Lung microvascular endothelial cell (primary cell): Measurements from ENCODE around the gene NKD2. TPM values are rescaled to one million over a fixed set of nuclear protein-coding genes. Genes with fewer than 3 reads are reported as not detected.
"Not testable (repeated sequence)": the region's sequence is repeated elsewhere in the genome, so short reads cannot be mapped to it uniquely, and the experiment has no call there.

ENCODE experiments used
- DNase-seq, 2 donors: peaks; one replicate each; pipeline versions ENCODE4 v3.0.0 to v3.0.0-alpha.2; 2010; ENCODE audit warnings: low read depth in 2 of 2
- total RNA-seq: library from RNA; depleted of rRNA; stranded (reverse); fragments of >200 nt; gene quantifications from 2 replicates; pipeline ENCODE4 v1.2.1, GENCODE V29; 2014

NKD2 gene
- total RNA-seq, 1 donor from 2014 or later, result 0.79 TPM

GRCh38 chr5:1056611-1057484 is 48.2 kb downstream of the NKD2 start:
- DNase-seq, result no peak

DNA sequence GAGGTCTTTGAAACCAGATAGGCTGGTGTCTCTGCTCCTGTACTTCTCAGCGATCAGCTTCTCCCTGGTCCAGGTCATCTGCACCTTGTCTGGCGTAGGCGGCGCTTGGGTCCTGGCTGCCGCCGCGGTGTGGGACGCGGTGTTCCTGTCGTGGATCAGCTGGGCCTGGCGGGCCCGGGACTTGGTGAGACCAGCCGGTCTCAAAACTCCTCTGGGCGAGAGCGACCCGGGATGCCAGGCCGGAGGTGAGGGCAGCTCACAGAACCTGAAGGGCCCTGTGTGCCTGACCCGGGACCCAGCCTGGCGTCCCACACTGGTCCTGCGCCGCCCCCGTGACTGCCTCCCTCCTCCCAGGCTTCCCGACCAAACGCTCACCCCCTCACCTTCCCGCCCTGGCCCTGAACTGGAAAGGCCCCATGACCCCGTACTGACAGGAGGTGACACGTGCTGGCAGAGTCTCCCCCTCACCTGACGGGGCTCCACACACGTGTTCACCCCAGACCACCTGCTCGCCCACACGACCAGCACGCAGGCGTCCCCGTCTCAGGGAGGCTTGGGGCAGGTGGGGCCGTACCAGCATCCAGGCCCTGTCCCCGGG is 49.0 kb downstream of the NKD2 start:
- DNase-seq, result no peak

GRCh38 chr5:1058083-1058945 is 49.7 kb downstream of the NKD2 start:
- DNase-seq, result no peak

DNA sequence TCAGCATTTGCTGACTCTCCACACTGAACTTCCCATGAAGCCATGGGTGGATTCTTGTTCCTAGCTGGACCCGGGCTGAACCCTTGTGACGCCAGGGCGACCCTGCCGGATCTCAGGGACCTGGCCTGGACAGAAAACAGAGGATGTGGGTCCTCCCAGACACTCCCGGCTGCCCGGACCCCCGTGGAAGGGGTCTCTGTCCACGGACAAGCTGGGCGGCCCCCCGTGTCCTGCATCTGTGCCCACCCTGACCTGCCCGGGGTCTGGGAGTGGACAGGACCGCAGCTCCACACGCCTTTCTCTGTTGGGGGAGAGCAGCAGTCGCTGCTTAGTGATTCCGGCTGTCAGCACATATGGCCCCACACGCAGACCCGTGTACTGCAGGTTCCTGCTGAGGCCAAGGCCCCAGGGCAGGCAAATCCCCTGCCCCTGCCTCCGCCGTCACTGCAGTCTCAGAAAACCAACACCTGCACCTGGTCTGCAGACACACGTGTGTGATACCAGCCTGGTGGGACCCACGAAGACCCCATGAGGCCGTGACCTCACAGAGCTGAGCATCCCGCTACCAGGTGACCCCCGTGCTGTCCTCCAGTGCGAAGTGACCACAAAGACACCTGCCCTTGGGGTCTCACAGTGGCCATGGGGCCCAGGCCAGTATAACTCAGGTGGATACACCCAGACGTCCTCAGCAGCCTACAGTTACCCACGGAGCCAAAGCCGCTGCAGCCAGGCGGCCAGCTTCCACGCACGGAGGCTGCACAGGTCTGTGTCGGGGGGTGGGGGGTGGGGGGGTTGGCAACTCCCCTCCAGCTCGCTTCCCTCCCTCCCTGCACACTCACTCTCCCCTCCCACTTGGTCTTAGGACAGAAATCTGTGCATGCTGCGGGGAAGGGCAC is 50.6 kb downstream of the NKD2 start:
- no peak for DNase-seq

DNA sequence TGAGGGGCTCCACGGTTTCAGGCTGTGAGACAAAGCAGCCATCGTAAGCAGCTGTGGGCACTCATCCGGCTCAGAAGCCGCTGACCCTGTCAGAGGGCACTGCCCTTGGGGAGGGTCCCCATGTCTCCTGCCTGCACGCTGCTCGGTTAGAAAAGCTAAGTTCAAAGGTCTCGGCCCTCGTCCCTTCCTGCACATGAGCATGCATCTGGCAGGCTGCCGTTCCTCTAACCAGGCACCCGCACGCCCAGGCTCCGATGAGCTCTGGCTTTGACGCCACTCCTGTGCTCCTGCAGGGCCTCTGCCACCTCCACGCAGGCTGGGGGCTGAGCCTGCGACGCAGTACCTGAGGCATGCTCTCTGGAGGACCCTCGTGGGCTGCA is 51.3 kb downstream of the NKD2 start:
- no peak for DNase-seq

DNA sequence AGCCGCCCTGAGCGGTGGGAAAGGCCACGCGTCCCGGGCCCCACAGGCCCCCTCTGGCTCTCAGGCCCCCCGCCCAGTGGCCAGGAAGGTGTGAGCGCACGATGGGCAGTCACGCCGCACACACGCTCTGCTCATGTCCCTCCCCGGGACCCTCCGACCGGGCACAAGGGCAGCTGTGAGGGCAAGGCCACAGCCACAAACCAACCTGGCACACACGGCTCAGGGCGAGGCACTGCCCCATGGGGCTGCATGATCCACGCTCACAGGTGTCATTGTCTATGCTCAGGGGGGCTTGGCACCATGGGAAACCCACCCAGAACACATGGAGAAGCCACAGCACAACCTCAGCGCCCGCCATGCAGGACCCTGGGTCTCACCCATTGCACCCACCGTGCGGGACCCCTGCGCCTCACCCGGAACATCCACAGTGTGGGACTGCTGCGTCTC is 52.0 kb downstream of the NKD2 start:
- no peak for DNase-seq

GRCh38 chr5:1061292-1061691 is 52.7 kb downstream of the NKD2 start:
- not testable (repeated sequence) for DNase-seq

DNA sequence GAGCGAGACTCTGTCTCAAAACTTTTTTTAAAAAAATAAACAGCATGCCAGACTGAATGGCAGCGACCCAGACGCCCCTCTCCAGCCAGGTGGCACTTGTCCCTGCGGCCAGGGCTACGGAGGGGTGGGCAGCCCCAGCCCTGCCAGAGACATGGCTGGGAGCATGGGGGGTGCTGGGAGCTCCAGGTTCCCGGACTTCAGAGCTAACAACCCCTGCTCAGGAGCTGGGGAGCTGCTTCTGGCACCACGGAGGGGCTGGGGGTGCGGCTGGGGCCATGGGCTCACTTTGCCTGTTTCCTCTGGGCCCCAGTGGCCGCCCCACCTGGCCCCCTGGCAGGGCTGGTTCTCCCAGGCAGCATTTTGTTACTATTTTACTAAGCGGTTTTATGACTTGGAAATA is 53.3 kb downstream of the NKD2 start:
- no peak for DNase-seq

GRCh38 chr5:1062761-1063568 is 54.4 kb downstream of the NKD2 start:
- DNase-seq, result no peak

DNA sequence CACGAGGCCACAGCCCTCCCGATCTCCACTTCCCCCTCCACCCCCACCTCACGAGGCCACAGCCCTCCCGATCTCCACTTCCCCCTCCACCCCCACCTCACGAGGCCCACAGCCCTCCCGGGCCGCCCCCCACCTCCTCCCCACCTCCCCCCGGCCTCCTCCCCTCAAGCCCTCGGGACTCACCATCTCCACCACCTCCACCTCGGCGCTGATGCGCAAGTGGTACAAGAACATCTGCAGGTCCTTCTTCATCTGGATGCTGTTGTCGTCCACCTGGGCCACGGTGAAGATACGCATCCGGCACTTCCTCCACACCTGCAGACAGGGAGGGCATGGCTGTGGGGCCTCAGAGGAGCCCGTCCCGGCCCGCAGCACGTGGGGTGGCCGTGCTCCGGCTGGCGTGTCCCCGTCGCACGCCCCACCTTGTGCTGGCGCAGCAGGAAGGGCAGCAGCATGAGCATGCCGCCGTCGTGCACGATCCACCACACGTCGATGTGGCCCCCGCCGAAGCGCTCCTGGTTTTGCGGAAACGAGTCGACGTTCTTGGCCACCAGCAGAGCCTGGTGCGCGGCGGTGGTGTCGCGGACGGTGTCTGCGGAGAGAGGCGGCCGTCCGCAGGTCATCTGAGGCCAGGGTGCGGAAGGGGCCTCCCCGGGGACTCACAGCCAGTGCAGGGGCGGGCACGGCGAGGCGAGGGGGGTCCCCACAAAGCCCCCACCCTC is 55.2 kb downstream of the NKD2 start:
- no peak for DNase-seq

DNA sequence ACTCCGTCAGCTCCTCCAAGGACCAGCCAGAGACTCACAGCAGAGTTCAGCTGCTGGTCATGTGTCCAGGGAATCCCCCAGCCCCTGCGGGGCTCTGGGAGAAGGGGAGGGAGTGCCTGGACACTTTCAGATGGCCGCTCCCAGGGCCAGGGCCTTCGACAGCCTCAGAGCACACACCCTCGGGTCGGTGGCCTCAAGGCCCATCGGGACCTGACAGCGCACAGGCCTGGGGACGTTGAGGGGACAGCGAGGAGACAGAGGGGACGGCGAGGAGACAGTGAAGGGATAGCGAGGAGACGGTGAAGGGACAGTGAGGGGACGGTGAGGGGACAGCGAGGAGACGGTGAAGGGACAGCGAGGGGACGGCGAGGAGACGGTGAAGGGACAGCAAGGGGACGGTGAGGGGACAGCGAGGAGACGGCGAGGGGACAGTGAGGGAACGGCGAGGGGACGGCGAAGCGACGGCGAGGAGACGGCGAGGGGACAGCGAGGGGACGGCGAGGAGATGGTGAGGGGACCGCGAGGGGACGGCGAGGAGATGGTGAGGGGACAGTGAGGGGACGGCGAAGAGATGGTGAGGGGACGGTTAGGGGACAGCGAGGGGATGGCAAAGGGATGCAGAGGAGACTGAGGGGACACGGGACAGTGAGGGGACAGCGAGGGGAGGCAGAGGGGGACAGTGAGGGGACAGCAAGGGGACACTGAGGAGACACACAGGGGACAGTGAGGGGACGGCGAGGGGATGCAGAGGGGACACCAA is 56.0 kb downstream of the NKD2 start:
- no peak for DNase-seq

DNA sequence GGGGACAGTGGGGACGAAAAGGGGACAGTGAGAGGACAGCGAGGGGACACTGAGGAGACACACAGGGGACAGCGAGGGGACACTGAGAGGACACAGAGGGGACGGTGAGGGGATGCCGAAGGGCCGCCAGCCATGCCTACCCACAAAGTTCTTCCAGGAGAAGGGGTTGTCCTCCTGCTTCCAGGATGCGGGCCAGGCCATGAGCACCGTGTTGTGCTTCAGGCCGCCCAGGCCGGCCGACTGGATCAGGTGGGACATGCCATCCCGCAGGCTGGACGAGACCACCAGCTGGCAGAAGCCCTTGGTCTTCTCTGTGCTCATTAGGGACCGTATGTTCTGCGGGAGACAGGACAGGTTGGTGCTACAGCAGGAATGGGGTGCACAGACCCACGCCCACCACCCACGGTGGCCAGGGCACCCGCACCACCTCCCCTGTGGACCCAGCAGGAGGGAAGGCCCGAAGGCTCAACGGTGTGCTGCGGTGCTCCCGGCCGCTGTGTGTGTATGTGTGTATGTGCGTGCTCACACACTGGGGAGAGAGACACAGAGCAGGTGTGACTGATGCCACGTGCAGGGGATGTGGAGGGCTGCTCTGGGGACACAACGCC is 56.6 kb downstream of the NKD2 start:
- no peak for DNase-seq

DNA sequence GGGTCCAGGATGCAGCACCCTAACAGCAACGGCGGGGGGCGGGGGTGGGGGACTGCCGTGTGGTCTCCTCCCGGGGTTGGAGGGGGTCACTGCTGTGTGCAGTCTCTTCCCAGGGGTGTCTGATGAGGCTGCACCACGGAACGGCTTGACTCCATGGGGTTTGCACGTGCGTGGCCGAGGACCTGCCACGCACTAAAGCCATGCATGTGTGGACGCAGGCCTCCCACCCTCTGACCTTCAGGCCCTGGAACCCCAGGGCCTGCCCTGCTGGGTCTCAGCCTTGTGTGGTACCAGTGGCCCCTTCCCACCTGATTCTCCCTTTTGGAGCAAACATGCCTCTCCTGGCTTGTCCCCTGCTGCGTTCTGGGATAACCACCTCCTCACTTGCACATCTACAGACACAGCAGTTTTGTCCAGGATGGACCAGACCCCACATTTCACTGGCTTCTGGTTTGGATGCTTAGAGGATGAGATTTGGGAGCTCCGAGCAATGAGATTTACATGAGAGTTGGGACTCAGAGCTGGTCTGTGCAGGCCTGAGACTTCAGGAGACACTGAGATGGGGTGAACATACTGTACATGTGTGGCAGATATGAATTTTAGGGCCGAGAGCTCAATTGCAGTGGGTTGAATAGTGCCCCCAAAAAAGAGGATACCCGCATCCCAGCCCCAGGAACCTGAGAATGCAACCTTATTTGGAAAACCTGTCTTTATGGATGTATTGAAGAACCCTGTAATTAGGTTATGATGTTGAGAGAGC is 57.5 kb downstream of the NKD2 start:
- no peak for DNase-seq

DNA sequence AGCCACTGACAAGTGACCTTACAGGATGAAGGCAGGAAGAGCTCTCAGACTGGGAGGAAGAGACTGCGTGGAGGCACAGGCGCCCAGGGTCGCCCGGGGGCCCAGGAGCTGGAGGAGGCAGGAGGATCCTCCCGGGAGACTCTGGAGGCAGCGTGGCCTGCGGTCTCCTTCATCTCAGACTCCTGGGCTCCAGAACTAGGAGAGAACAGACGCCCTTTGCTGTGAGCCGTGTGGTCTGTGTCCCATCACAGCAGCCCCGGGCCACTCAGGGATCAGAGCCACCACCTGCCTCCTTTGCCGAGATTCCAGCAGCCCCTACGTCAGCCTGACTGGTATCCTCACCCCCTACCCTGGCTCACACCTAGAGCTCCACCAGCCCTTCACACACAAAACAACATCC is 58.1 kb downstream of the NKD2 start:
- no peak for DNase-seq

DNA sequence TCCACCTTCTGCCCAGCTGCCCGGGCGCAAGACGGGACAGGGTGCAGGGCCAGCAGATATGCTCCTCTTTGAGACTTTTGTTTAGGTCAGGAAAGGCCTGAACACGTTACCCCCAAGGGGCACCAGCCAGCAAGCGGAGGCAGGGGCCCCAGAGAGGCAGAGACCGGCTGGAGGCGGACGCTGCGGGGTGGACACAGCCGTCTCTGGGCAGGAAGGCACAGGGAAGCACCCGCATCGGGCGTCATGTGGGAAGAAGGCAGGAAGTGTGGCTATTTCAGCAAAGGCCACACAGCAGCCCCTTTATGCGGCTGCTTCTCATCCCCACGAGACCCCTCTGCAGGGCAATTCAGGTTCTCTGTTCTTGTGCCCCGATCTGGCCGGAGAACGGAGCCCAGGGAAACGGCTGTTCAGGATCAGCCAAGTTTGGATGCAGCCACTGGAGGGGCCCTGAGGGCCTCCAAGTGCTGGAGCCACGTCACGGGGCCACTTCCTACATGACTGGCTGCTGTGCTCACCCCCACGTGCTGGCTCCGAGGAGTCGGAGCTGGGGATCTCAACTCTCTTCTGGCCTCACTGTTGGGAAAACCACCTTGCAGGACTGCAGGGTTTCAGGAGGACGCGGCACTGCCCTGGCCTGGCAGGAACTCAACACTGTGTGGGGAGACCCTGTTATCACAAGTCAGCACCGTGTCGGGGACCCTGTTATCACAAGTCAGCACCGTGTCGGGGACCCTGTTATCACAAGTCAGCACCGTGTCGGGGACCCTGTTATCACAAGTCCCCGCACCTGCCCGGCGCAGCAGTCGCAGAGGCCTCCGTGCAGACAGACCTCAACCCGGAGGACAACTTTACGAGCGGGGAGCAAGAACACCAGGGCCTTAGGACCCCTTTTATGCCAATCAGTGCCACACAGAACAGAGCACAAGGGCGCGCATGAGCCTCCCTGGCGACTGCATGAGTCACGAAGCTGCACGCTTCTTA is 58.8 kb downstream of the NKD2 start:
- no peak for DNase-seq

DNA sequence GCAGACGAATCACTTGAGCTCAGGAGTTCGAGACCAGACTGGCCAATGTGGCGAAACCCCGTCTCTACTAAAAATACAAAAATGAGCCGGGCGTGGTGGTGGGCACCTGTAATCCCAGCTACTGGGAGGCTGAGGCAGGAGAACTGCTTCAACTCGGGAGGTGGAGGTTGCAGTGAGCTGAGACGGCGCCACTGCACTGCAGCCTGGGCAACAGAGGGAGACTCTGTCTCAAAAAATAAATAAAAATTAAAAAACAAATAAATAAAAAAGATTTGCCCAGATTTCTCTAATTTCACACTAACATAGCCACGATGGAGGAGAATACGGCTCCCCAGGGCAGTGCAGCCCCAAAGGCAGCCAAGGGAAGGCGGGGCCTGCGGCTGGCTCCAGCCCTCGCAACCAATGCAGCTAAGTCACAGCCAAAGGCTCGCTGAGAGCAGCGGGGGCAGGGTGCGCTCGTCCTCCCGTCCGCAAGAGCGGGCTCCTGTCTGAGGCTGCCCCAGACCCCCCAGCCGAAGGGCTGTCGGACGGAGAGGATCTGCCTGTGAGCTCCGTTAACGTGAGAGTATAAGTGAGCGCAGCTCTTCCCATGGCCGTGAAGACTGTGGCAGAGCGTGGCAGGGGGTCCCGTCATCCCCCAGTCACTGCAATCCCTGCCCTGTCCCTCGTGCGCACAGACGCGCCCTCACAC is 59.7 kb downstream of the NKD2 start:
- no peak for DNase-seq
